GM20000 (cell line): Measurements from ENCODE around the gene PSMD5.

Experiments used
- DNase-seq: peaks from one replicate; pipeline ENCODE4 v3.0.0; 2012; ENCODE audit warnings: low spot score
- TF ChIP-seq, protein P1 (sequence below): IDR thresholded peaks from 2 replicates; pipeline ENCODE4 v1.5.1; 2012; ENCODE audit warnings: mild to moderate bottlenecking, control low read depth; ENCODE audit errors: extremely low read depth, missing control alignments

The PSMD5 gene

GRCh38 chr9:120867676-120868338 lies 25.1 kb upstream of the PSMD5 start:
- TF ChIP-seq, protein P1, sequence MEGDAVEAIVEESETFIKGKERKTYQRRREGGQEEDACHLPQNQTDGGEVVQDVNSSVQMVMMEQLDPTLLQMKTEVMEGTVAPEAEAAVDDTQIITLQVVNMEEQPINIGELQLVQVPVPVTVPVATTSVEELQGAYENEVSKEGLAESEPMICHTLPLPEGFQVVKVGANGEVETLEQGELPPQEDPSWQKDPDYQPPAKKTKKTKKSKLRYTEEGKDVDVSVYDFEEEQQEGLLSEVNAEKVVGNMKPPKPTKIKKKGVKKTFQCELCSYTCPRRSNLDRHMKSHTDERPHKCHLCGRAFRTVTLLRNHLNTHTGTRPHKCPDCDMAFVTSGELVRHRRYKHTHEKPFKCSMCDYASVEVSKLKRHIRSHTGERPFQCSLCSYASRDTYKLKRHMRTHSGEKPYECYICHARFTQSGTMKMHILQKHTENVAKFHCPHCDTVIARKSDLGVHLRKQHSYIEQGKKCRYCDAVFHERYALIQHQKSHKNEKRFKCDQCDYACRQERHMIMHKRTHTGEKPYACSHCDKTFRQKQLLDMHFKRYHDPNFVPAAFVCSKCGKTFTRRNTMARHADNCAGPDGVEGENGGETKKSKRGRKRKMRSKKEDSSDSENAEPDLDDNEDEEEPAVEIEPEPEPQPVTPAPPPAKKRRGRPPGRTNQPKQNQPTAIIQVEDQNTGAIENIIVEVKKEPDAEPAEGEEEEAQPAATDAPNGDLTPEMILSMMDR = no peak
- DNase-seq = no peak

- DNase-seq = no peak
- TF ChIP-seq, protein P1 = no peak
Observed at GRCh38 chr9:120866651-120867050, 23.9 kb upstream of the PSMD5 start.

DNA sequence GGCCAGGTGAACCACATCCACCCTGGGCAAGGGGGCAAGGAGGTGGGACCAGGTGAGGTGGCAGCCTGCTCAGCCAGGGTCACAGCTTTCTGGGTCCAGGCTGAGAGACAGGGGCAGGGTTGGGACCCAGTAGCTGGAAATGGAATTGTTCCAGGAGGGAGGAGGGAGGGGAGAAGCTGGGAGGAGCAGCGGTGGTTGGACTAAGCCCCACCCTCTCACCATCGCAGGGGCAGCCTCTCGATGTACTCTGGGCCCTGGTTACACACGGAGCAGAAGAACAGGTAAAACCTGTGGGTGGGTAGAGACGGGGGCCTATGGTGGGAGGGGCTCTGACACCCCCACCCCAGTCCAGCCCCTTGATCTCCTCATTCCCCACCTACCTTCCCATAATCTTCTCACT lies 23.1 kb upstream of the PSMD5 start:
- TF ChIP-seq, protein P1 = no peak
- DNase-seq = no peak

DNA sequence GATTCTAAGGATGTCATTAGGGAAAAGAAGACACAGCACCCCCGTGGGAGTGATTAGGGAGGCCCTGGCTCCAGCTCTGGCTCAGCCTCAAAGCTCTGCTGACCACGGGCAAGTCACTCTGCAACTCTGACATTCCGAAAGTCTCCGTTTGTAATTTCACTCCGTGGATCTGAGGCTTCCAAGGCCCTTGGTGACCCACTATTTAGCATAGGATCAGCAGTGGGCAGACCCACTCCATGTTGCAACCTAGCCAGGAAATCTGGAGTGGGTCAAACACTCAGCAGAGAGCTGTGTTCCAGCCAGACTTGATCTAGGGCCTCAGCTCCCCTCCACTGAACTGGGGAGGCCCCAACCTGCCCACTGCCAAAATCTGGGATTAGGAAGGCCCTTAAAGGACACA lies 22.5 kb upstream of the PSMD5 start:
- TF ChIP-seq, protein P1 = no peak
- no peak for DNase-seq

DNA sequence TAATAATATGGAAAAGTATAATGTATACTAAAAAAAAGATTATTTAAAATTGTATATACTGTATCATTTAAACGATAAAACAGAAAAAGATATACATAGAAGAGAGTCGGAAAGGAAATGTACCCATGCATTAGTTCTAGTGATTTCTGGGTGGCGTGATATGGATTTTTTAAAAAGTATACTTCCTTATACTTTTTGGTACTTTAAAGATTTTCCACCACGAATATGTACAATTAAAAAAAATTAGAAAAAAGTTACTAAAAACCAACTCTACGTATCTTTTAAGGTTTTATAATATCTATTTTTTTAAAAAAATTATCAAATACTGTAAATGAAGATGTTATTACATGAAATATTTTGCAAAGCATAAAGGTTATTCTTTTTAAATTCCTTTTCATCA lies 22.0 kb upstream of the PSMD5 start:
- TF ChIP-seq, protein P1 = no peak
- no peak for DNase-seq

DNA sequence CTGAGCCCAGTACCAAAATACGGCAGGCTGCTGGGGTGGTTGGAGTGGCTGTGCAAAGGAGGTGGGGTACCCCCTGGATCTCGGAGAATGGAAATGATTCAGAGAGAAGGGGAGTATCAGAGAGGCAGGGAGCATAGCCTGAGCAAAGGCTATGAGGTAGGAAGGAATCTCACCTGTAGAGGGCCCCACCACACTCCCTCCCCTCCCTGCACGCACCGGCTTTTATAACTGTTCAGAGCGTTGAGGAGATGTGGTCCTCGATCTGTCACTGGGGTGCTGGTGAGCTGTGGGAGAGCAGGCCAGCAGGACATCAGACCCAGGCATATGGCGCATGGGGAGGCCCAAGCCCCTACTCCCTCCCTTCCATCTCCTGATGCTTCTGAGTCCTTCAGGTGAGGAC lies 21.1 kb upstream of the PSMD5 start:
- TF ChIP-seq, protein P1 = no peak
- no peak for DNase-seq

DNA sequence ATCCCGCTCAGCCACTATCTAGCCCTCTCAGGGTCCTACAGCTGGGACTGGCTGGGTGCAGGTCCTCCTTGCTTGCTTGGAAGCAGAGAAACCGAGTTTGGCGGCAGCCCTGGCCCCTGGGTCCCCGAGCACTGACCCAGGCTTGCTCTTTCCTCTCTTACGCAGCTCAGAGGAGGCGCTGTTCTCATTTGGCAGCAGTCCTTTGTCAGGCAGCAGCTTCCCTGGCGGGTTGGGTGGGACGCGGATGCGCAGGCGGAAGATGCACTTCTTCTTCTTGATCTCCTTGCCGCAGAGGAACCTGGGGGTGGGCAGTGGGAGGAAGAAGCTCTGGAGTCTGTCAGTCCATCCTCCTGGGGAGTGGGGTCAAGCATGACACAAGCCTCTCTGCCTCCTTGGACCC lies 19.7 kb upstream of the PSMD5 start:
- TF ChIP-seq, protein P1 = no peak

More for the DNA sequence above, 19.7 kb upstream of the PSMD5 start:
- DNase-seq = no peak
